ENCODE data around the gene IMPDH1. TPM values are rescaled to one million over a fixed set of nuclear protein-coding genes. Genes with fewer than 3 reads are reported as not detected.

Gene IMPDH1
- total RNA-seq, 2 experiments from 2014 or later, result 81.1 to 81.7 TPM

- ChIA-PET POLR2A (interaction anchor here (1.1 kb wide), 1 partner anchor 10 kb away, joined by 4 read pairs; no protein-coding TSS in a partner anchor), CTCF (interaction anchor here (1.1 to 2.6 kb wide), 3 partner anchors 11 to 15 kb away, joined by 5 to 15 read pairs (median 7); no protein-coding TSS in a partner anchor)
These were observed 32.6 kb upstream of the IMPDH1 start for GRCh38 chr7:128442356-128442755.

GRCh38 chr7:128437426-128438332, 27.9 kb upstream of the IMPDH1 start:
- ChIA-PET POLR2A (no interaction called here), CTCF (interaction anchor here (1.3 kb wide), 1 partner anchor 13 kb away, joined by 5 read pairs; no protein-coding TSS in a partner anchor)

- POLR2A ChIA-PET, result interaction anchor here (0.5 kb wide), 1 partner anchor 108 kb away, joined by 3 read pairs; no protein-coding TSS in a partner anchor
- CTCF ChIA-PET, result interaction anchor here (1.8 kb wide), 1 partner anchor 8 kb away, joined by 8 read pairs; no protein-coding TSS in a partner anchor
These were observed 25.5 kb upstream of the IMPDH1 start for GRCh38 chr7:128435327-128435686.

- CTCF ChIA-PET, result interaction anchor here (0.6 to 1.9 kb wide), 3 partner anchors 9 to 47 kb away, joined by 4 to 6 read pairs (median 5); no protein-coding TSS in a partner anchor
- POLR2A ChIA-PET, result interaction anchor here (0.5 kb wide), 1 partner anchor 108 kb away, joined by 3 read pairs; no protein-coding TSS in a partner anchor
These were observed 24.9 kb upstream of the IMPDH1 start for GRCh38 chr7:128434413-128435326.

- ChIA-PET POLR2A (interaction anchor here (0.6 kb wide), 1 partner anchor 11 kb away, joined by 4 read pairs; no protein-coding TSS in a partner anchor), CTCF (interaction anchor here (0.7 to 11.5 kb wide), 2 partner anchors 29 to 38 kb away, joined by 3 to 113 read pairs; no protein-coding TSS in a partner anchor)
These were observed 22.0 kb upstream of the IMPDH1 start for GRCh38 chr7:128431754-128432153.

- ChIA-PET POLR2A (no interaction called here), CTCF (interaction anchor here (1.1 to 11.5 kb wide), 2 partner anchors 26 to 29 kb away, joined by 3 to 113 read pairs; no protein-coding TSS in a partner anchor)
These were observed 21.4 kb upstream of the IMPDH1 start for GRCh38 chr7:128431221-128431620.

- ChIA-PET CTCF (interaction anchor here (0.8 to 11.5 kb wide), 3 partner anchors 25 to 83 kb away, joined by 3 to 113 read pairs (median 3); partner anchors contain the start of gene HILPDA), POLR2A (interaction anchor here (0.6 kb wide), 1 partner anchor 108 kb away, joined by 4 read pairs; no protein-coding TSS in a partner anchor)
These were observed 20.4 kb upstream of the IMPDH1 start for GRCh38 chr7:128430207-128430606.

GRCh38 chr7:128427289-128427891, 17.6 kb upstream of the IMPDH1 start:
- ChIA-PET POLR2A (interaction anchor here (0.7 to 1.6 kb wide), 2 partner anchors 28 to 32 kb away, joined by 3 to 5 read pairs; partner anchors contain the start of gene HILPDA), CTCF (interaction anchor here (0.5 to 11.5 kb wide), 23 partner anchors 9 to 868 kb away, joined by 3 to 113 read pairs (median 7); partner anchors contain the start of genes HILPDA, IMPDH1 and RBM28)

GRCh38 chr7:128425850-128426249, 16.1 kb upstream of the IMPDH1 start:
- ChIA-PET POLR2A (interaction anchor here (0.7 kb wide), 1 partner anchor 32 kb away, joined by 4 read pairs; no protein-coding TSS in a partner anchor), CTCF (interaction anchor here (0.6 to 11.5 kb wide), 21 partner anchors 9 to 96 kb away, joined by 3 to 113 read pairs (median 7); partner anchors contain the start of genes HILPDA, IMPDH1 and RBM28)

- CTCF ChIA-PET, result interaction anchor here (0.7 to 11.5 kb wide), 18 partner anchors 8 to 95 kb away, joined by 3 to 113 read pairs (median 5); partner anchors contain the start of genes HILPDA and IMPDH1
- POLR2A ChIA-PET, result no interaction called here
These were observed 15.0 kb upstream of the IMPDH1 start for GRCh38 chr7:128424686-128425275.

- CTCF ChIA-PET, result interaction anchor here (1.8 to 11.5 kb wide), 2 partner anchors 38 to 75 kb away, joined by 5 to 113 read pairs; no protein-coding TSS in a partner anchor
- POLR2A ChIA-PET, result interaction anchor here (0.6 kb wide), 1 partner anchor 18 kb away, joined by 4 read pairs; no protein-coding TSS in a partner anchor
These were observed 13.1 kb upstream of the IMPDH1 start for GRCh38 chr7:128422842-128423241.

GRCh38 chr7:128422037-128422436, 12.3 kb upstream of the IMPDH1 start:
- POLR2A ChIA-PET, result interaction anchor here (0.6 kb wide), 2 partner anchors 13 to 18 kb away, joined by 4 read pairs; no protein-coding TSS in a partner anchor

GRCh38 chr7:128421384-128421783, 11.6 kb upstream of the IMPDH1 start:
- ChIA-PET CTCF (no interaction called here), POLR2A (no interaction called here)

More at GRCh38 chr7:128422037-128422436, 12.3 kb upstream of the IMPDH1 start:
- CTCF ChIA-PET, result interaction anchor here (1.8 to 11.5 kb wide), 2 partner anchors 38 to 74 kb away, joined by 5 to 113 read pairs; no protein-coding TSS in a partner anchor

GRCh38 chr7:128420773-128421172, 11.0 kb upstream of the IMPDH1 start:
- ChIA-PET CTCF (no interaction called here), POLR2A (no interaction called here)

- ChIA-PET CTCF (interaction anchor here (1.0 to 1.4 kb wide), 2 partner anchors 8 to 29 kb away, joined by 3 to 4 read pairs; no protein-coding TSS in a partner anchor), POLR2A (no interaction called here)
These were observed 9.5 kb upstream of the IMPDH1 start for GRCh38 chr7:128419257-128419656.

- CTCF ChIA-PET, result interaction anchor here (1.3 to 2.1 kb wide), 6 partner anchors 8 to 43 kb away, joined by 3 to 8 read pairs (median 4); no protein-coding TSS in a partner anchor
These were observed 7.3 kb upstream of the IMPDH1 start for GRCh38 chr7:128417071-128417470.

GRCh38 chr7:128415217-128415785, 5.5 kb upstream of the IMPDH1 start:
- ChIA-PET POLR2A (no interaction called here), CTCF (interaction anchor here (0.9 to 2.1 kb wide), 5 partner anchors 9 to 66 kb away, joined by 3 to 7 read pairs (median 3); no protein-coding TSS in a partner anchor)

More at GRCh38 chr7:128417071-128417470, 7.3 kb upstream of the IMPDH1 start:
- POLR2A ChIA-PET, result no interaction called here
